ACC112 (cell line): Measurements from ENCODE around the gene SLC44A2.
A peak's percentile ranks its signal among the peaks of the same experiment; 100 is the strongest.

ENCODE experiments used
- H2AFZ ChIP-seq: fragments of 200-600 bp; sonication (generic); one replicate; pipeline ENCODE4 v1.6.0; 2017; ENCODE audit warnings: antibody characterized with exemption, low read length; ENCODE audit not compliant: unreplicated experiment
- H3K27ac ChIP-seq: fragments of 200-600 bp; sonication (generic); 2 replicates; pipeline ENCODE4 v1.5.1; 2014; ENCODE audit warnings: low read depth, mild to moderate bottlenecking, antibody characterized with exemption, low read length, moderate library complexity
- H3K27me3 ChIP-seq: fragments of 200-600 bp; sonication (generic); 2 replicates; pipeline ENCODE4 v1.6.1; 2014; ENCODE audit warnings: mild to moderate bottlenecking, antibody characterized with exemption, low read length, moderate library complexity, mixed read lengths; ENCODE audit not compliant: insufficient read depth
- H3K36me3 ChIP-seq: fragments of 200-600 bp; sonication (generic); 2 replicates; pipeline ENCODE4 v1.6.1; 2016; ENCODE audit warnings: mild to moderate bottlenecking, antibody characterized with exemption, low read length, moderate library complexity, mixed read lengths; ENCODE audit not compliant: insufficient read depth
- H3K4me1 ChIP-seq: fragments of 200-600 bp; sonication (generic); one replicate; pipeline ENCODE4 v1.6.1; 2016; ENCODE audit warnings: low read length, mixed read lengths; ENCODE audit not compliant: insufficient read depth, unreplicated experiment, control insufficient read depth
- H3K4me3 ChIP-seq: fragments of 200-600 bp; sonication (generic); 2 replicates; pipeline ENCODE4 v1.5.1; 2014; ENCODE audit warnings: mild to moderate bottlenecking, low read depth, low read length
- H3K79me2 ChIP-seq: fragments of 200-600 bp; sonication (generic); one replicate; pipeline ENCODE4 v1.6.0; 2016; ENCODE audit warnings: low read length; ENCODE audit not compliant: control insufficient read depth, unreplicated experiment, insufficient read depth

The SLC44A2 gene

GRCh38 chr19:10681658-10682057 lies 56.3 kb downstream of the SLC44A2 start:
- Histone ChIP-seq H3K36me3 (peaks cover 25% of the 10 kb centered on the region), H3K27ac (no peak overlapping the region), H2AFZ (no peak overlapping the region), H3K27me3 (no peaks in the 10 kb centered on the region), H3K79me2 (peaks cover 15% of the 10 kb centered on the region), H3K4me3 (no peak overlapping the region), H3K4me1 (peaks cover 5% of the 10 kb centered on the region)

- peaks cover 19% of the 10 kb centered on the region for H3K36me3 ChIP-seq
- no peak overlapping the region for H3K27ac ChIP-seq
- no peak overlapping the region for H2AFZ ChIP-seq
- no peaks in the 10 kb centered on the region for H3K27me3 ChIP-seq
- peaks cover 10% of the 10 kb centered on the region for H3K79me2 ChIP-seq
- H3K4me1 ChIP-seq = peaks cover 5% of the 10 kb centered on the region
- no peak overlapping the region for H3K4me3 ChIP-seq
Observed at GRCh38 chr19:10682397-10683063, 57.2 kb downstream of the SLC44A2 start.

GRCh38 chr19:10683064-10683426 lies 57.7 kb downstream of the SLC44A2 start:
- Histone ChIP-seq H3K79me2 (peaks cover 8% of the 10 kb centered on the region), H2AFZ (no peak overlapping the region), H3K27me3 (no peaks in the 10 kb centered on the region), H3K36me3 (peaks cover 19% of the 10 kb centered on the region), H3K27ac (no peak overlapping the region), H3K4me1 (peaks cover 5% of the 10 kb centered on the region), H3K4me3 (no peak overlapping the region)

GRCh38 chr19:10683582-10683981 lies 58.2 kb downstream of the SLC44A2 start:
- peaks cover 5% of the 10 kb centered on the region for H3K4me1 ChIP-seq
- H3K4me3 ChIP-seq = no peak overlapping the region
- H3K27ac ChIP-seq = no peak overlapping the region
- peaks cover 17% of the 10 kb centered on the region for H3K36me3 ChIP-seq
- H3K79me2 ChIP-seq = peaks cover 10% of the 10 kb centered on the region
- no peaks in the 10 kb centered on the region for H3K27me3 ChIP-seq
- H2AFZ ChIP-seq = no peak overlapping the region

GRCh38 chr19:10685210-10685609 lies 59.9 kb downstream of the SLC44A2 start:
- Histone ChIP-seq H2AFZ (no peak overlapping the region), H3K27me3 (no peaks in the 10 kb centered on the region), H3K4me3 (no peak overlapping the region), H3K36me3 (peaks cover 12% of the 10 kb centered on the region), H3K79me2 (peaks cover 10% of the 10 kb centered on the region), H3K27ac (no peak overlapping the region), H3K4me1 (peaks cover 9% of the 10 kb centered on the region)

- peaks cover 9% of the 10 kb centered on the region for H3K4me1 ChIP-seq
- no peak overlapping the region for H3K4me3 ChIP-seq
- peaks cover 10% of the 10 kb centered on the region for H3K79me2 ChIP-seq
- peak overlapping the region; percentile 52; the same call in 1 of the 2 replicates for H3K27ac ChIP-seq
- H2AFZ ChIP-seq = no peak overlapping the region
- no peaks in the 10 kb centered on the region for H3K27me3 ChIP-seq
- peaks cover 9% of the 10 kb centered on the region for H3K36me3 ChIP-seq
Observed at GRCh38 chr19:10686193-10686592, 60.8 kb downstream of the SLC44A2 start.

- H3K79me2 ChIP-seq = peaks cover 10% of the 10 kb centered on the region
- peak overlapping the region; percentile 52 for H3K27ac ChIP-seq
- H3K36me3 ChIP-seq = peaks cover 9% of the 10 kb centered on the region
Observed at GRCh38 chr19:10686661-10687517, 61.5 kb downstream of the SLC44A2 start.

GRCh38 chr19:10687518-10688288 lies 62.4 kb downstream of the SLC44A2 start:
- Histone ChIP-seq H3K27ac (no peak overlapping the region), H3K4me3 (no peak overlapping the region), H3K4me1 (peaks cover 9% of the 10 kb centered on the region), H2AFZ (no peak overlapping the region), H3K27me3 (no peaks in the 10 kb centered on the region), H3K79me2 (peaks cover 10% of the 10 kb centered on the region), H3K36me3 (peaks cover 7% of the 10 kb centered on the region)

More at GRCh38 chr19:10686661-10687517, 61.5 kb downstream of the SLC44A2 start:
- Histone ChIP-seq H3K27me3 (no peaks in the 10 kb centered on the region), H3K4me1 (peaks cover 9% of the 10 kb centered on the region), H3K4me3 (no peak overlapping the region), H2AFZ (no peak overlapping the region)

GRCh38 chr19:10688545-10689280 lies 63.4 kb downstream of the SLC44A2 start:
- H3K4me3 ChIP-seq = no peak overlapping the region
- H3K27ac ChIP-seq = no peak overlapping the region
- no peaks in the 10 kb centered on the region for H3K27me3 ChIP-seq
- H3K4me1 ChIP-seq = peaks cover 9% of the 10 kb centered on the region
- no peak overlapping the region for H2AFZ ChIP-seq
- H3K36me3 ChIP-seq = peaks cover 5% of the 10 kb centered on the region
- peaks cover 10% of the 10 kb centered on the region for H3K79me2 ChIP-seq

GRCh38 chr19:10690341-10690781 lies 65.0 kb downstream of the SLC44A2 start:
- no peaks in the 10 kb centered on the region for H3K27me3 ChIP-seq
- peaks cover 9% of the 10 kb centered on the region for H3K4me1 ChIP-seq
- no peak overlapping the region for H3K4me3 ChIP-seq
- no peak overlapping the region for H3K27ac ChIP-seq
- no peak overlapping the region for H2AFZ ChIP-seq
- peaks cover 7% of the 10 kb centered on the region for H3K79me2 ChIP-seq
- no peaks in the 10 kb centered on the region; the same call in 1 of the 2 replicates for H3K36me3 ChIP-seq
